Mesendoderm (in vitro differentiated cells): ENCODE data around the gene DPH3.

Source experiments
- DNase-seq: peaks from one replicate; pipeline ENCODE4 v3.0.0; 2013
- H2AK5ac ChIP-seq: 2 replicates; pipeline ENCODE4 v1.6.1; 2013; ENCODE audit warnings: low read length, inconsistent platforms
- H2BK120ac ChIP-seq: 2 replicates; pipeline ENCODE4 v1.6.1; 2013; ENCODE audit warnings: low read depth, mild to moderate bottlenecking, low read length, moderate library complexity, mixed read lengths
- H2BK15ac ChIP-seq: replicated peaks from 2 replicates; pipeline ENCODE4 v1.6.1; 2013; ENCODE audit warnings: low read depth, mild to moderate bottlenecking, moderate library complexity
- H2BK5ac ChIP-seq: 2 replicates; pipeline ENCODE4 v1.6.1; 2013; ENCODE audit warnings: low read length, inconsistent platforms
- H3K18ac ChIP-seq: 2 replicates; pipeline ENCODE4 v1.6.1; 2013; ENCODE audit warnings: mild to moderate bottlenecking, low read length, mixed read lengths
- H3K23ac ChIP-seq: one replicate; pipeline ENCODE4 v1.6.1; 2013; ENCODE audit warnings: low read length
- H3K27ac ChIP-seq: 2 replicates; pipeline ENCODE4 v1.5.1; 2013; ENCODE audit warnings: low read depth, mild to moderate bottlenecking, inconsistent platforms, low read length, moderate library complexity
- H3K27me3 ChIP-seq: 2 replicates; pipeline ENCODE4 v1.6.1; 2013; ENCODE audit warnings: low read length, control low read depth, mild to moderate bottlenecking, inconsistent platforms; ENCODE audit not compliant: insufficient read depth, poor library complexity
- H3K36me3 ChIP-seq: 2 replicates; pipeline ENCODE4 v1.6.1; 2013; ENCODE audit warnings: low read length, inconsistent platforms; ENCODE audit not compliant: control insufficient read depth, insufficient read depth
- H3K4ac ChIP-seq: one replicate; pipeline ENCODE4 v1.6.1; 2013; ENCODE audit warnings: low read depth, mild to moderate bottlenecking, low read length, moderate library complexity
- H3K4me1 ChIP-seq: 2 replicates; pipeline ENCODE4 v1.6.1; 2013; ENCODE audit warnings: low read depth, low read length, inconsistent platforms; ENCODE audit not compliant: control insufficient read depth
- H3K4me2 ChIP-seq: 2 replicates; pipeline ENCODE4 v1.6.1; 2013; ENCODE audit warnings: low read length
- H3K4me3 ChIP-seq: 2 replicates; pipeline ENCODE4 v1.5.1; 2013; ENCODE audit warnings: mild to moderate bottlenecking, low read length
- H3K56ac ChIP-seq: one replicate; pipeline ENCODE4 v1.6.1; 2013; ENCODE audit warnings: low read length
- H3K79me1 ChIP-seq: 2 replicates; pipeline ENCODE4 v1.6.1; 2013; ENCODE audit warnings: low read length, inconsistent platforms
- H3K79me2 ChIP-seq: 2 replicates; pipeline ENCODE4 v1.6.1; 2013; ENCODE audit warnings: mild to moderate bottlenecking, low read length; ENCODE audit not compliant: control insufficient read depth, insufficient read depth
- H3K9ac ChIP-seq: 2 replicates; pipeline ENCODE4 v1.6.1; 2013; ENCODE audit warnings: low read length, inconsistent platforms
- H4K5ac ChIP-seq: one replicate; pipeline ENCODE4 v1.6.1; 2013; ENCODE audit warnings: low read length
- H4K8ac ChIP-seq: one replicate; pipeline ENCODE4 v1.6.1; 2013; ENCODE audit warnings: low read depth, mild to moderate bottlenecking, control low read depth, low read length, moderate library complexity
- WGBS: extraction: QIAGEN DNeasy Blood & Tissue Kit; methylation state at CpG from one replicate; pipeline ENCODE4 v1.1.7; 2013; ENCODE audit warnings: low lambda C conversion rate, missing lambda C conversion rate; ENCODE audit not compliant: insufficient coverage; ENCODE audit errors: extremely low coverage; 5-methylcytosine and 5-hydroxymethylcytosine counted together

Gene DPH3

GRCh38 chr3:16224325-16224724 is 40.4 kb downstream of the DPH3 start:
- no peak overlapping the region for H3K4me3 ChIP-seq
- no peak overlapping the region for H4K5ac ChIP-seq
- H2BK5ac ChIP-seq = no peak overlapping the region
- no peak overlapping the region for H3K56ac ChIP-seq
- H3K4me1 ChIP-seq = no peaks in the 10 kb centered on the region
- H3K4me2 ChIP-seq = no peak overlapping the region
- no peak overlapping the region for H4K8ac ChIP-seq
- no peaks in the 10 kb centered on the region for H3K36me3 ChIP-seq
- H3K27ac ChIP-seq = no peak overlapping the region
- H3K79me1 ChIP-seq = no peaks in the 10 kb centered on the region
- no peak for DNase-seq
- no peak overlapping the region for H3K18ac ChIP-seq
- no peak overlapping the region for H2BK120ac ChIP-seq
- no peak overlapping the region for H3K9ac ChIP-seq
- no peak overlapping the region for H3K23ac ChIP-seq
- no peaks in the 10 kb centered on the region for H3K79me2 ChIP-seq
- H3K27me3 ChIP-seq = no peaks in the 10 kb centered on the region
- no CpG with 5 or more reads among the region's 2 CpGs for WGBS
- no peak overlapping the region for H2BK15ac ChIP-seq
- no peak overlapping the region for H2AK5ac ChIP-seq
- no peak overlapping the region for H3K4ac ChIP-seq

- H2BK15ac ChIP-seq = no peak overlapping the region
- H2BK120ac ChIP-seq = no peak overlapping the region
- H2AK5ac ChIP-seq = no peak overlapping the region
- H3K79me1 ChIP-seq = no peaks in the 10 kb centered on the region
- no peak overlapping the region for H3K56ac ChIP-seq
- H3K18ac ChIP-seq = no peak overlapping the region
- no peaks in the 10 kb centered on the region for H3K27me3 ChIP-seq
- no peak overlapping the region for H3K23ac ChIP-seq
- no peak overlapping the region for H3K4me2 ChIP-seq
- H3K27ac ChIP-seq = no peak overlapping the region
- no peak overlapping the region for H4K8ac ChIP-seq
- H2BK5ac ChIP-seq = no peak overlapping the region
- H3K4ac ChIP-seq = no peak overlapping the region
- H4K5ac ChIP-seq = no peak overlapping the region
- no peaks in the 10 kb centered on the region for H3K36me3 ChIP-seq
- no peak overlapping the region for H3K9ac ChIP-seq
- WGBS = no CpG with 5 or more reads among the region's 2 CpGs
- no peak for DNase-seq
- no peaks in the 10 kb centered on the region for H3K79me2 ChIP-seq
- no peaks in the 10 kb centered on the region for H3K4me1 ChIP-seq
- H3K4me3 ChIP-seq = no peak overlapping the region
These were observed 42.2 kb downstream of the DPH3 start for GRCh38 chr3:16222547-16222946.

- no peaks in the 10 kb centered on the region for H3K79me2 ChIP-seq
- no peak overlapping the region for H2AK5ac ChIP-seq
- no peak overlapping the region for H3K27ac ChIP-seq
- no peak for DNase-seq
- H3K18ac ChIP-seq = no peak overlapping the region
- no peak overlapping the region for H2BK5ac ChIP-seq
- no peak overlapping the region for H3K4me2 ChIP-seq
- no peaks in the 10 kb centered on the region for H3K79me1 ChIP-seq
- no peak overlapping the region for H2BK15ac ChIP-seq
- no peak overlapping the region for H3K23ac ChIP-seq
- H3K56ac ChIP-seq = no peak overlapping the region
- no peaks in the 10 kb centered on the region for H3K27me3 ChIP-seq
- H4K5ac ChIP-seq = no peak overlapping the region
- H3K4ac ChIP-seq = no peak overlapping the region
- no CpG with 5 or more reads among the region's 3 CpGs for WGBS
- no peak overlapping the region for H4K8ac ChIP-seq
- H3K36me3 ChIP-seq = no peaks in the 10 kb centered on the region
- H3K4me3 ChIP-seq = no peak overlapping the region
- H3K9ac ChIP-seq = no peak overlapping the region
- H3K4me1 ChIP-seq = no peaks in the 10 kb centered on the region
- H2BK120ac ChIP-seq = no peak overlapping the region
These were observed 42.8 kb downstream of the DPH3 start for GRCh38 chr3:16221990-16222389.

GRCh38 chr3:16219777-16220176 is 45.0 kb downstream of the DPH3 start:
- Histone ChIP-seq H3K9ac (no peak overlapping the region), H3K18ac (no peak overlapping the region), H3K4ac (no peak overlapping the region), H3K4me2 (no peak overlapping the region), H3K4me1 (no peaks in the 10 kb centered on the region), H3K79me1 (no peaks in the 10 kb centered on the region), H3K4me3 (no peak overlapping the region), H3K36me3 (no peaks in the 10 kb centered on the region), H2BK120ac (no peak overlapping the region), H2BK15ac (no peak overlapping the region), H3K27me3 (no peaks in the 10 kb centered on the region), H2BK5ac (no peak overlapping the region), H3K56ac (no peak overlapping the region), H3K23ac (no peak overlapping the region), H4K8ac (no peak overlapping the region), H3K79me2 (no peaks in the 10 kb centered on the region), H2AK5ac (no peak overlapping the region), H3K27ac (no peak overlapping the region), H4K5ac (no peak overlapping the region)
- no CpG with 5 or more reads among the region's 3 CpGs for WGBS
- DNase-seq = no peak

- Histone ChIP-seq H4K8ac (no peak overlapping the region), H3K79me2 (no peaks in the 10 kb centered on the region), H2BK120ac (no peak overlapping the region), H3K23ac (no peak overlapping the region), H3K4me2 (no peak overlapping the region), H3K9ac (no peak overlapping the region), H2AK5ac (no peak overlapping the region), H3K4me1 (no peaks in the 10 kb centered on the region), H3K79me1 (no peaks in the 10 kb centered on the region), H3K36me3 (no peaks in the 10 kb centered on the region), H3K4me3 (no peak overlapping the region), H3K4ac (no peak overlapping the region), H3K56ac (no peak overlapping the region), H2BK5ac (no peak overlapping the region), H3K18ac (no peak overlapping the region), H2BK15ac (no peak overlapping the region), H3K27ac (no peak overlapping the region), H4K5ac (no peak overlapping the region), H3K27me3 (no peaks in the 10 kb centered on the region)
- no CpG with 5 or more reads among the region's 17 CpGs for WGBS
- no peak for DNase-seq
These were observed 48.3 kb downstream of the DPH3 start for GRCh38 chr3:16216373-16216935.

DNA sequence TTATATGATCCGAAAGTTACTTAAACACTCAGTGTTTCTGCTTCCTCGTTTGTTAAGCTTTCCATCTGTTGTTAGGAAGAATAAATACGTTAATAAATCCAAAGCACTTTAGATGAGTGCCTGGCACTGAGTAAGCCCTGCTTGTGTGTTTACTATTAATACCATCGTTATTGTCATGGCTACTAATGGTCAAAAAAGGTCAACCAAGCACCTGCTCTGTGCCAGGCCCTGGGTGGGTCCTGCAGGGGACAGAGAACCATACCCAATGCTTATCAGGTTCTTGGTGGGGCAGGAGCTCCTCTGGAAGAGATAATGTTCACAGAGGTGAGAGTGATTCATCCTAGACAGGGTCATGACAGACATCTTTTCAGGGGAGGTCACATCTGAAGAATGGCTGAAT is 50.4 kb downstream of the DPH3 start:
- Histone ChIP-seq H3K23ac (no peak overlapping the region), H3K9ac (no peak overlapping the region), H3K18ac (no peak overlapping the region), H3K56ac (no peak overlapping the region), H3K36me3 (no peaks in the 10 kb centered on the region), H3K27me3 (no peaks in the 10 kb centered on the region), H3K4me3 (no peak overlapping the region), H2AK5ac (no peak overlapping the region), H2BK120ac (no peak overlapping the region), H3K4me1 (no peaks in the 10 kb centered on the region), H2BK15ac (no peak overlapping the region), H4K8ac (no peak overlapping the region), H3K4me2 (no peak overlapping the region), H2BK5ac (no peak overlapping the region), H3K27ac (no peak overlapping the region), H4K5ac (no peak overlapping the region), H3K79me2 (no peaks in the 10 kb centered on the region), H3K79me1 (no peaks in the 10 kb centered on the region), H3K4ac (no peak overlapping the region)
- no CpG with 5 or more reads among the region's 4 CpGs for WGBS
- no peak for DNase-seq
